HG02981 (cell line): ENCODE data around the gene TRAPPC14.
A peak's percentile ranks its signal among the peaks of the same experiment; 100 is the strongest.
"Not testable (repeated sequence)": the region's sequence is repeated elsewhere in the genome, so short reads cannot be mapped to it uniquely, and the experiment has no call there.

Source experiments
- ATAC-seq: cut with Tn5 transposase; IDR thresholded peaks from one replicate; pipeline ENCODE4 v1.9.1; 2021; ENCODE audit warnings: mild to moderate bottlenecking, moderate library complexity; ENCODE audit not compliant: unreplicated experiment

TRAPPC14 gene, protein sequence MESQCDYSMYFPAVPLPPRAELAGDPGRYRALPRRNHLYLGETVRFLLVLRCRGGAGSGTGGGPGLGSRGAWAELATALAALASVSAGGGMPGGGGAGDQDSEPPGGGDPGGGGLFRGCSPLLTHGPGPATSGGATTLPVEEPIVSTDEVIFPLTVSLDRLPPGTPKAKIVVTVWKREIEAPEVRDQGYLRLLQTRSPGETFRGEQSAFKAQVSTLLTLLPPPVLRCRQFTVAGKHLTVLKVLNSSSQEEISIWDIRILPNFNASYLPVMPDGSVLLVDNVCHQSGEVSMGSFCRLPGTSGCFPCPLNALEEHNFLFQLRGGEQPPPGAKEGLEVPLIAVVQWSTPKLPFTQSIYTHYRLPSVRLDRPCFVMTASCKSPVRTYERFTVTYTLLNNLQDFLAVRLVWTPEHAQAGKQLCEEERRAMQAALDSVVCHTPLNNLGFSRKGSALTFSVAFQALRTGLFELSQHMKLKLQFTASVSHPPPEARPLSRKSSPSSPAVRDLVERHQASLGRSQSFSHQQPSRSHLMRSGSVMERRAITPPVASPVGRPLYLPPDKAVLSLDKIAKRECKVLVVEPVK

GRCh38 chr7:100158229-100159098 is at the start of gene TRAPPC14:
Gene TRAPPC14 (minus strand): TSS chr7:100158723. CDS start chr7:100158499, 224 bp downstream.
- ATAC-seq: peak; percentile 79

GRCh38 chr7:100204454-100204853 is 45.9 kb upstream of the TRAPPC14 start:
- no peak for ATAC-seq

- ATAC-seq: no peak
These were observed 42.2 kb upstream of the TRAPPC14 start for GRCh38 chr7:100200693-100201092.

GRCh38 chr7:100198266-100198665 is 39.7 kb upstream of the TRAPPC14 start:
- no peak for ATAC-seq

- not testable (repeated sequence) for ATAC-seq
These were observed 37.4 kb upstream of the TRAPPC14 start for GRCh38 chr7:100195901-100196322.

DNA sequence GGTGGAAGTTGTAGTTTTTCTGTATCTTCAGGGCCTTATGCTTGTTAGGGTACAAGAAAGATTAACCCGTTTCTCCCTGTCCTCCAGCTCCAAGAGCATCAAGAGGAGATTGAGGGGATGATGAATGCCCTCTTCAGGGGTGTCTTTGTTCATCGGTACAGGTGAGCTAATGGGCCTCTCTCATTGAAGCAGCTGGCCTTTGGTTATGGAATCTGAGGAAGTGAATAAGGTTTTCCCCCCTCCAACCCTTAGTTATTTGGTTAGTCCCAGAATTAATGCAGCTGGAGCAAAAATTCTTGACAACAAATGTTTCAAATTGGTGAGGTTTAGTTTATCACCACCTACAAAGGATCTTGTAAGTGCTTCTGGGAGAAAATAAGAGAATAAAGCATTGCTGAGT is 36.7 kb upstream of the TRAPPC14 start:
- ATAC-seq: no peak

DNA sequence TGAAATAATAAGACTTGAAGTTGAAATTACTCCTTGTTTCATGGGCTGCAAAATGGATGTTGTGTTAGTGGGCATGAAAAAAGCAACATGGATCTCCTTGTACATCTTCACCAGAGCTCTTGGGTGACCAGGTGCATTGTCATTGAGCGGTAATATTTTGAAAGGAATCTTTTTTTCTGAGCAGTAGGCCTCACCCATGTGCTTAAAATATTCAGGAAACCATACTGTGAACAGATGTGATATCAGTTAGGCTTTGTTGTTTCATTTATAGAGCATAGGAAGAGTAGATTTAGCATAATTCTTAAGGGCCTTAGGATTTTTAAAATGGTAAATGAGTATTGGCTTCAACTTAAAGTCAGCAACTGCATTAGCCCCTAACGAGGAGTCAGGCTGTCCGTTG is 34.4 kb upstream of the TRAPPC14 start:
- ATAC-seq: no peak

DNA sequence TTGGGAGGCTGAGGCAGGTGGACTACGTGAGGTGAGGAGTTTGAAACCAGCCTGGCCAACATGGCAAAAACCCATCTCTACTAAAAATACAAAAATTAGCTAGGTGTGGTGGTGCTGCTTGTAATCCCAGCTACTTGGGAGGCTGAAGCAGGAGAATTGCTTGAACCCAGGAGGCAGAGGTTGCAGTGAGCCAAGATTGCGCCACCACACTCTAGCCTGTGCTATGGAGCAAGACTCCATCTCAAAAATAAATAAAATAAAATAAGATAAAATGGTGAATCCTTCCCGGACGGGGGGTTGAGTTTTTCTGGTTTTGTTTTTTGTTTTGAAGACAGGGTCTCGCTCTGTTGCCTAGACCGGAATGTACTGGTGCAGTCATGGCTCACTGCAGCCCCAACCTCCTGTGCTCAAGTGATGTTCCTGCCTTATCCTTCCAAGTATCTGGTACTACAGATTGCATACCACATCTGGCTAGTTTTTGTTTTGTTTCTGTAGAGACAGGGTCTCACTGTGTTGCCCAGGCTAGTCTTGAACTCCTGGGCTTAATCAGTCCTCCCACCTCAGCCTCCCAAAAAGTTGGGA is 33.8 kb upstream of the TRAPPC14 start:
- ATAC-seq: not testable (repeated sequence)

DNA sequence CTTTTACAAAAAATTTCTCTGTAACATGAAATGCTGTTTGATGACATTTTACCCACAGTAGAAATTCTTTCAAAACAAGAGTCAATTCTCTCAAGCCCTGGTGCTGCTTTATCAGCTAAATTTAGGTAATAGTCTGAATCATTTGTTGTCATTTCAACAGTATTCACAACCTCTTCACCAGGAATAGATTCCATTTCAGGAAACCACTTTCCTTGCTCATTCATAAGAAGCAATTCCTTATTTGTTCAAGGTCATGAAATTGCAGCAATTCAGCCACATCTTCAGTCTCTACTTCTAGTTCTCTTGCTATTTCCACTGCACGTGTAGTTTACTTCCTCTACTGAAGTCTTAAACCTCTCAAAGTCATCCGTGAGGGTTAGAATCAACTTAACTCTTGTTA is 33.3 kb upstream of the TRAPPC14 start:
- ATAC-seq: no peak

- ATAC-seq: no peak
These were observed 31.7 kb upstream of the TRAPPC14 start for GRCh38 chr7:100190048-100190711.

GRCh38 chr7:100189061-100189460 is 30.5 kb upstream of the TRAPPC14 start:
- no peak for ATAC-seq

- no peak for ATAC-seq
These were observed 27.2 kb upstream of the TRAPPC14 start for GRCh38 chr7:100185726-100186125.

DNA sequence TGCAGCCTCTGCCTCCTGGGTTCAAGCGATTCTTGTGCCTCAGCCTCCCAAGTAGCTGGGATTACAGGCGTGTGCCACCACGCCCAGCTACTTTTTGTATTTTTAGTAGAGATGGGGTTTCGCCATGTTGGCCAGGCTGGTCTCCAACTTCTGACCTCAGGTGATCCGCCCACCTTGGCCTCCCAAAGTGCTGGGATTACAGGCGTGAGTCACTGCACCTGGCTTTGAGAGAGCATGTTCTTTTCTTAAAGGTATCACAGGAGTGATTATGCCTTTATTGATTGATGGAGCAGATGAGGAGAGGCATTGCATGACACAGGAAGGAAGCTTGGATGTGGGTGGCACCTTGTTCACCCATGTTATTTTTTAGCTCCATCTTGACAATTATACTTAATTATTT is 24.6 kb upstream of the TRAPPC14 start:
- not testable (repeated sequence) for ATAC-seq

- not testable (repeated sequence) for ATAC-seq
These were observed 24.1 kb upstream of the TRAPPC14 start for GRCh38 chr7:100182616-100183015.

- not testable (repeated sequence) for ATAC-seq
These were observed 21.6 kb upstream of the TRAPPC14 start for GRCh38 chr7:100180084-100180483.

DNA sequence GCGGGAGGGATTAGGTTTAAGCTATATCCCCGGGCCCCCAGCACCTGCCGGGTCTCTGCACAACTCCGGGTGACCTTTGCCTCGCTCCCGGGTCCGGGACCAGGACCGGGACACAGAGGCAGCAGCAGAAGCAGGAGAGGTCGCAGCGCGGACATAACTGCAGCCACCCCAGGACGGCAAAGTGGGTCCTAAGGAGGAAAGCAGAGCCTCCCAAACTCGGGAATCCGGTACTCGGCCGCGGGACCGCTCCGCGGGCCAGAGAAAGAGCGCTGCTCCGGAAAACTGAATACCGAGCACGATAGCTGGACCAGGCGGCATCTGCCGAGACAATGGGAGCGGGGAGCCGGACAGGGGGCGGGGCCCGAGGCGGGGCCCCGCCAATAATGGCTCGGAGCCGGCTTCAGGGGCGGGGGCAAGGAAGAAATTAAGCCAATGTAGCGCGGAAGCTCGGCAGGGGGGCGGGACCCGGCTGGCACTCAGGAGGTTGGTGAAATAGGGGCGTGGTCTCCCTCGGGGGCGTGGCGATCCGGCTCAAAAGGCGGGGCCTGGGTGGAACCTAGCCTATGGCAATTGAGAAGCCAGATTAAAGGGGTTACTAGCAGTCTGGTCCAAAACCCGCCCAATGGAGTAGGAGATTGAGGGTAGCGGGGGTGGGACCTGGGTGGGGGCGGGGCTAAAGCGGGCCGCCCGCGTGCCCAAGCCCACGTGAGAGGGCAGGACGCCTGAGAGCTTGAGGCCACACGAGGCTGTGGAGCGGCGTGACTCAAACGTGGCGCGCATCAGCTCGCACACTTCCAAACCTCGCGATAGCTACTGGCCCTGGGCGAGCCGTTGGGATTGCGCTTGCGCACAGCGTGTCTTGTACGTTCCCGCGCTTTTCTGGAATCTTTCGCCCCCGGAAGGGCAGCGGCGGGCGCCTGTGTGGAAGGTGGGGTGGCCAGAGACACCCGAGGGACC is 18.8 kb upstream of the TRAPPC14 start, which contains the start of the genes GPC2 and STAG3:
Gene GPC2 (minus strand): TSS at position 337 of the 957 bp plus-strand sequence. CDS start 182 bp downstream, at position 155.
Gene STAG3 (plus strand): TSS at position 874 of the 957 bp plus-strand sequence. CDS start 2,639 bp downstream, outside the sequence.
- ATAC-seq: peak; percentile 89

DNA sequence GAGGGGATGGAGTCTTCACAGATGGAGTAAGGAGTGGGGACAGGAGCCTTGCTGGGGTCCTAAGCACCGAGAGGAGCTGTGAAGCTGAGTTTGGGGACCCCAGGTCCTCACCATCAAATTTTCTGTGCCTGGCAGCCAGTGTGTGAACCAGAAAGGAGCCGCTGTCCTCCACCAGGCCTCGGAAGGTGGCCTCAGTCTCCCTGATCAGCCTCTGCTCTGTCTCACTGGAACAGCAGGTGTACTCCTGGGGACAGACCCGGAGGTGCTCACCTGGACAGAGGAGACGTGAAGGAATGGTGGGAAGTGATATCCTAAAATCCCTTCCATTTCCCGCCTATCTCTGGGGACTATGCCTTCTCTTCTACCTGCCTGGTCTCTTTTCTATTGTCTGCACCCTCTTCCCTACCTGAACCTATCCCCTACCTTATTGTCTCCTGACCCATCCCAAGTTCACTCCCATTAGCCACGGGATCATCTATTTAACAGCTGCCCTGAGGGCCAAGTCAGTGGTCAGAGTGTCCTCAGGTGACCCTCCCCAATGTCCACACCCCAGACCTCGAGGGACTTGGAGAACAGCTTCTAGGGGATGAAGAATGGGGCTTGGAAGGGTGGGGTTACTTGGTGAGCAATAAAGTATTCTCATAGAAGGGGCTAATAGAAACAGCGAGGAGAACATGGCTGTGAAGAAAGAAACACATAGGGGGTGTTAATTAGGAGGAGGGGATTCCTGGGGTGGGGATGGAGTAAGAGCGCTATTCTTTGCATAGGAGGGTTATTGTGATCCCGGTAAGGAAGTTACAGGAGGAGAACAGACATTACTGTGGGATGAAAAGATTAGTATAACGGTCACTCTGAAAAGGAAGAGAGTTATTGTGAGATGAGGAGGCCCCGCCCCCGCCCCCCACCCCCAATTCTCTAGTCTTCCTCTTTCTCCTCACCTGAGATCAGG is 17.8 kb upstream of the TRAPPC14 start:
- no peak for ATAC-seq
